GM15510 (cell line): ENCODE data around the gene PTPRG.

Experiments
- POLR2A ChIP-seq: IDR thresholded peaks from 3 replicates; pipeline ENCODE4 v1.6.1; 2011; ENCODE audit warnings: borderline replicate concordance; ENCODE audit not compliant: insufficient read length; ENCODE audit errors: extremely low read depth

Gene PTPRG

DNA sequence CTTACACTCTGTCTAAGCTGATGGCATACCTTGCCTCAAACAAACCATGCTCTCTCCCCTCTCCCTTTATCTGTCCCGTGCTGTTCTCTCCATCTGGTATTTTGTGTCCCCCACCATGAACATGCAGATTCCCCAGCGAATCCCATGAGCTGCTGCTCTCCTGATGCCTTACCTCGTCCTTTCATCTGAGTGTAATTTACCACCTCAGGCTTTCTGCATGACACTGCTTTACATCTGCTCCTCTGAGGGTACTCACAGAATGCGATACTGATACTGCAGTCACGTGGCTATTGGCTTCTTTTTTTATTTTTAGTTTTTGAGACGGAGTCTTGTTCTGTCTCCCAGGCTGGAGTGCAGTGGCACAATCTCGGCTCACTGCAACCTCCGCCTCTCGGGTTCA is 341.7 kb downstream of the PTPRG start:
- TF ChIP-seq POLR2A, result no peak

- TF ChIP-seq POLR2A, result no peak
Measured at GRCh38 chr3:61903931-61904657, 342.7 kb downstream of the PTPRG start.

GRCh38 chr3:61907210-61907795 is 345.9 kb downstream of the PTPRG start:
- TF ChIP-seq POLR2A, result no peak

DNA sequence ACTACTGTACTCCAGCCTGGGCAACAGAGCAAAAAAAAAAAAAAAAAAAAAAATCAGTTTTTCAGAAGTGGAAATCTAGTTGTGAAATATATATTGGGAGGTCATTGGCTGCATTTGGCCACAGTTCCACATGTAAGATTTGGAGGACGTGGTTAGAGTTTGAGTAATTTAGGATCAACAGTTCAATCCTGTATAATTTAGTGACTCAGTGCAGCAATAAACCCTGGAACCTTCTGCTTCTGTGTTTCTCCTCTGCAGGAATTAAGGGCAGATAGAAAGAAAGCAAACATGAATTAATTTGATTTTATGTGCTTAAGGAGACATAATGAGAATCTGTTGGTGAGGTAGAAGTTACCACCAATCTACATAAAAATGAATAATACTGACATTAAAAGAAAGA is 347.0 kb downstream of the PTPRG start:
- no peak for TF ChIP-seq POLR2A

DNA sequence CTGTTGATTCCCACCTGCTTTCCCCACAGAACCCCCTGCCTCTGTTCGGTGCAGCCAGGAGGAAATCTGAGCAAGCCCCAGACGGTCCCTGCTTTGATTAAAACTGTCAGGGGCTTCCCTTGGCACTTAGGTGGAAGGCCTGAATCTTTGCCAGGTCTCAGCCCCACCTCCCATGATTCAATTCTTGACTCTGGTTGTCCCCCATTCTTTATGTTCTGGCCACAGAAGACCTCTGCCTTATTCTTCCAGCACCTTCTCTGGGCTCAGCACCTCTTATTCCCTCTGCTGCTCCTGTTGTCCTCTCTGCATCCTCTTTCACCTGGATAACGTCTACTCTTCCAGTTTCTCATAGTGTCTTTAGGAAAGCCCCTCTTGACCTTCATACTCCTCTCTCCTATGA is 349.4 kb downstream of the PTPRG start:
- TF ChIP-seq POLR2A, result no peak

- no peak for TF ChIP-seq POLR2A
Measured at GRCh38 chr3:61912158-61912557, 350.8 kb downstream of the PTPRG start.

- TF ChIP-seq POLR2A, result no peak
Measured at GRCh38 chr3:61913701-61914100, 352.3 kb downstream of the PTPRG start.

- no peak for TF ChIP-seq POLR2A
Measured at GRCh38 chr3:61914276-61914675, 352.9 kb downstream of the PTPRG start.

DNA sequence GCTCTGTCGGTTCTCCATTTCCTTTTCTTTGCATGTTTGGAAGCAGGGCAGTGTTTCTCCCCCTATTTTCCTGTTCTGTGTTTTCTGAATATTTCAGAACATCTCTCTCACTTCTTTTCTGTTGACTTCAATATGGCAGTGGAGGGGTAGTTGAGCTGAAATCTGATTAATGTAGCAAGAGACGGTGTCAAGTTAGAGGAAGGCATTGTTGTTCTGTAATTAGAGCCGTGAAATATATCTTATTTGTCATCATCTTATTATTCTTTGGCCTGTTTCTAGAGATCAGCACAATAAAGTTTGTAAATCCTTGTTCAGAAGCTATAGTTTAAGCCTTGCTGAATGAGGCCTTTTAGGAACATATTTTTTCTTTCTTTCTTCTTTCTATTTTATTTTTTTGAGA is 353.9 kb downstream of the PTPRG start:
- TF ChIP-seq POLR2A, result no peak

- no peak for TF ChIP-seq POLR2A
Measured at GRCh38 chr3:61919371-61919770, 358.0 kb downstream of the PTPRG start.

GRCh38 chr3:61922118-61922517 is 360.7 kb downstream of the PTPRG start:
- no peak for TF ChIP-seq POLR2A

GRCh38 chr3:61924090-61924735 is 362.8 kb downstream of the PTPRG start:
- no peak for TF ChIP-seq POLR2A

- TF ChIP-seq POLR2A, result no peak
Measured at GRCh38 chr3:61924991-61925390, 363.6 kb downstream of the PTPRG start.

DNA sequence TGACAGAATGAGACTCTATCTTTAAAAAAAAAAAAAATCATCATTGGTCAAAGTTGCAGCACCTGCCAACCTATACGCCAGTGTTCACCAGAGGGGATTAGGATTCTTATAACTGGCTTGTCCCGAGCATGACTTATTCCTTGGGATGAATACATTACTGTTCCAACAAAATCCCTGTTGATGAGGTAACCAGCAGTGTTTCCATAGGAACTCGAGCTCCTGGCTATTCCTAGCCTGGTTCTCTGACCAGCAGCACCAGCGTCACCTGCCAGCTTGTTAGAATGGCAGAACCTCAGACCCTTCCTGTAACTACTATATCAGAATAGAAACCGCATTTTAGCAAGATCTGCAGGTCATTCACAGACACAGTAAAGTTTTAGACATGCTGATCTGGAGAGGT is 364.4 kb downstream of the PTPRG start:
- TF ChIP-seq POLR2A, result no peak

- TF ChIP-seq POLR2A, result no peak
Measured at GRCh38 chr3:61926923-61927322, 365.6 kb downstream of the PTPRG start.

- TF ChIP-seq POLR2A, result no peak
Measured at GRCh38 chr3:61927332-61927731, 366.0 kb downstream of the PTPRG start.
